ENCODE measurements around the gene DOC2B.

DOC2B gene

GRCh38 chr17:162689-163088 lies 18.8 kb downstream of the DOC2B start:
- no peak for DNase-seq (ENCODE audit: low read depth)

GRCh38 chr17:161481-161880 lies 20.0 kb downstream of the DOC2B start:
- DNase-seq (ENCODE audit: low read depth) = no peak

- no peak for DNase-seq (ENCODE audit: low read depth)
Observed at GRCh38 chr17:160336-160735, 21.1 kb downstream of the DOC2B start.

GRCh38 chr17:159609-160008 lies 21.8 kb downstream of the DOC2B start:
- DNase-seq (ENCODE audit: low read depth) = no peak

GRCh38 chr17:158379-158778 lies 23.1 kb downstream of the DOC2B start:
- no peak for DNase-seq (ENCODE audit: low read depth)

- no peak for DNase-seq (ENCODE audit: low read depth)
Observed at GRCh38 chr17:157901-158300, 23.5 kb downstream of the DOC2B start.

- no peak for DNase-seq (ENCODE audit: low read depth)
Observed at GRCh38 chr17:156946-157345, 24.5 kb downstream of the DOC2B start.

- no peak for DNase-seq (ENCODE audit: low read depth)
Observed at GRCh38 chr17:156094-156621, 25.3 kb downstream of the DOC2B start.

GRCh38 chr17:155576-155975 lies 25.9 kb downstream of the DOC2B start:
- DNase-seq (ENCODE audit: low read depth) = no peak

GRCh38 chr17:153851-154250 lies 27.6 kb downstream of the DOC2B start:
- DNase-seq (ENCODE audit: low read depth) = no peak

GRCh38 chr17:152860-153420 lies 28.5 kb downstream of the DOC2B start:
- no peak for DNase-seq (ENCODE audit: low read depth)

- DNase-seq (ENCODE audit: low read depth) = no peak
Observed at GRCh38 chr17:151886-152859, 29.3 kb downstream of the DOC2B start.

- DNase-seq (ENCODE audit: low read depth) = no peak
Observed at GRCh38 chr17:151004-151403, 30.4 kb downstream of the DOC2B start.

- no peak for DNase-seq (ENCODE audit: low read depth)
Observed at GRCh38 chr17:149897-150584, 31.4 kb downstream of the DOC2B start.

GRCh38 chr17:149231-149630 lies 32.2 kb downstream of the DOC2B start:
- no peak for DNase-seq (ENCODE audit: low read depth)

- no peak for DNase-seq (ENCODE audit: low read depth)
Observed at GRCh38 chr17:148757-149156, 32.7 kb downstream of the DOC2B start.

GRCh38 chr17:147796-148740 lies 33.4 kb downstream of the DOC2B start:
- no peak for DNase-seq (ENCODE audit: low read depth)

- no peak for DNase-seq (ENCODE audit: low read depth)
Observed at GRCh38 chr17:146983-147761, 34.3 kb downstream of the DOC2B start.

- no peak for DNase-seq (ENCODE audit: low read depth)
Observed at GRCh38 chr17:146546-146945, 34.9 kb downstream of the DOC2B start.

- no peak for DNase-seq (ENCODE audit: low read depth)
Observed at GRCh38 chr17:145671-146541, 35.5 kb downstream of the DOC2B start.

All from stromal cell of bone marrow (primary cell).